SJSA1 (cell line): Measurements from ENCODE around the gene HEXD. TPM values are rescaled to one million over a fixed set of nuclear protein-coding genes. Genes with fewer than 3 reads are reported as not detected.

Experiments
- DNase-seq, 2 experiments: peaks; one replicate each; pipeline ENCODE4 v3.0.0-alpha.2; 2015 to 2020; ENCODE audit warnings: low spot score in 2 of 2, low read depth in 1 of 2
- H3K27ac ChIP-seq: fragments of 250-450 bp; sonication (Bioruptor Pico); 2 replicates; pipeline ENCODE4 v1.5.1; 2020; ENCODE audit warnings: mild to moderate bottlenecking, moderate library complexity
- H3K27me3 ChIP-seq: fragments of 250-450 bp; sonication (Bioruptor Pico); replicated peaks from 2 replicates; pipeline ENCODE4 v1.5.1; 2020; ENCODE audit warnings: mild to moderate bottlenecking, moderate library complexity
- H3K36me3 ChIP-seq: fragments of 250-450 bp; sonication (Bioruptor Pico); 2 replicates; pipeline ENCODE4 v1.5.1; 2020; ENCODE audit warnings: mild to moderate bottlenecking
- H3K4me1 ChIP-seq: fragments of 250-450 bp; sonication (Bioruptor Pico); replicated peaks from 2 replicates; pipeline ENCODE4 v1.6.1; 2021; ENCODE audit warnings: mild to moderate bottlenecking
- H3K4me3 ChIP-seq: fragments of 250-450 bp; sonication (Bioruptor Pico); 2 replicates; pipeline ENCODE4 v1.5.1; 2020; ENCODE audit warnings: mild to moderate bottlenecking
- H3K9me3 ChIP-seq: fragments of 250-450 bp; sonication (Bioruptor Pico); replicated peaks from 2 replicates; pipeline ENCODE4 v1.5.1; 2020; ENCODE audit warnings: mild to moderate bottlenecking
- total RNA-seq: library from RNA; depleted of rRNA; stranded (reverse); fragments of >200 nt; shearing (Covaris generic); gene quantifications from 2 replicates; pipeline ENCODE4 v1.2.3, GENCODE V29; 2014

The HEXD gene
- total RNA-seq, 1 experiment from 2014 or later = 21.7 TPM

DNA sequence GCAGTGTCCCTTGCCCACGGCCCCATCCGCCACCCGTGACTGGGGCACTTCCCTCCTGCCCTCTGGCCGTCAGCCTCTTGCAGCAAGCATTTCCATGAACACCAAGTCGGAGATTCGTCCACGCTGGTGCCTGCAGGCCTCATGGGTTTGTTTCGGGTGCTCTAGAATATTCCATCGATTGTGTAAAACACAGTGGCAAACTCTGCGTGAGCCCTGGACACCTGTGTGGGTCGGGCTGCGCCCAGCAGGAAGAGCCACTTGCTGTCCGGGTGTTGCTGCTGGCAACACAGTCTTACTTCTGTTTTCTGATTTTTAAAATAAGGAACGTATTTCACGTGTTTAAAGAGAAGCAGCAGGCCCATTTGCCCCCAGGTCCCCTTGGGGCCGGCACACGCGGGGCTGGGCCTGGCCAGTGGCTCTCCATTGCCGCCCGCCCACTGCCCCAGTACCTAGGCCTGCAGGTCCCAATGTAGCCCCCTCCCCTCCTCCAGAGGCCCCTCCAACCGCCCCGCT, 22.4 kb downstream of the HEXD start:
- Histone ChIP-seq H3K4me3 (no peak overlapping the region), H3K4me1 (no peaks in the 10 kb centered on the region), H3K9me3 (no peaks in the 10 kb centered on the region), H3K36me3 (peaks cover 84% of the 10 kb centered on the region), H3K27ac (no peak overlapping the region), H3K27me3 (no peaks in the 10 kb centered on the region)
- no peak for DNase-seq

DNA sequence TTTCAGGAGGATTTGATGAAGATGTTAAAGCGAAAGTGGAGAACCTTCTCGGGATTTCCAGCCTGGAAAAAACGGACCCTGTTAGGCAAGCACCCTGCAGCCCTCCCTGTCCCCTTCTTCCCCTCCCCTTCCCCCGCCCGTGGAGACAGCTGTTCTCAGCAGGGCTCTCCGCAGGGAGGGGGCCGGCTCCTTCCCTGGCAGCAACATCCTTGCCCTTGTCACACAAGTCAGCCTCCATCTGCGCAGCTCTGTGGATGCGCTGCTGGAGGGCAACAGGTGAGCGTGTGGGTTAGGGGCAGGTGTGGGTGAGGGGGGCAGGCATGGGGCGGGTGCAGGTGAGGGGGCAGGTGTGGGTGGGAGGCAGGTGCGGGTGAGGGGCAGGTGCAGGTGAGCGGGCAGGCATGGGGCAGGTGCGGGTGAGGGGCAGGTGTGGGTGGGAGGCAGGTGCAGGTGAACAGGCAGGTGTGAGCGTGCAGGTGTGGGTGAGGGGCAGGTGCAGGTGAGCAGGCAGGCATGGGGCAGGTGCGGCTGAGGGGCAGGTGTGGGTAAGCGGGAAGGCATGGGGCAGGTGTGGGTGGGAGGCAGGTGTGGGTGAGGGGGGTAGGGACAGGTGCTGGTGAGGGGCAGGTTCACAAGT, 23.0 kb downstream of the HEXD start:
- H3K9me3 ChIP-seq = no peaks in the 10 kb centered on the region
- H3K27ac ChIP-seq = no peak overlapping the region
- H3K36me3 ChIP-seq = peaks cover 84% of the 10 kb centered on the region
- no peaks in the 10 kb centered on the region for H3K27me3 ChIP-seq
- no peak overlapping the region for H3K4me3 ChIP-seq
- DNase-seq = no peak
- H3K4me1 ChIP-seq = no peaks in the 10 kb centered on the region

DNA sequence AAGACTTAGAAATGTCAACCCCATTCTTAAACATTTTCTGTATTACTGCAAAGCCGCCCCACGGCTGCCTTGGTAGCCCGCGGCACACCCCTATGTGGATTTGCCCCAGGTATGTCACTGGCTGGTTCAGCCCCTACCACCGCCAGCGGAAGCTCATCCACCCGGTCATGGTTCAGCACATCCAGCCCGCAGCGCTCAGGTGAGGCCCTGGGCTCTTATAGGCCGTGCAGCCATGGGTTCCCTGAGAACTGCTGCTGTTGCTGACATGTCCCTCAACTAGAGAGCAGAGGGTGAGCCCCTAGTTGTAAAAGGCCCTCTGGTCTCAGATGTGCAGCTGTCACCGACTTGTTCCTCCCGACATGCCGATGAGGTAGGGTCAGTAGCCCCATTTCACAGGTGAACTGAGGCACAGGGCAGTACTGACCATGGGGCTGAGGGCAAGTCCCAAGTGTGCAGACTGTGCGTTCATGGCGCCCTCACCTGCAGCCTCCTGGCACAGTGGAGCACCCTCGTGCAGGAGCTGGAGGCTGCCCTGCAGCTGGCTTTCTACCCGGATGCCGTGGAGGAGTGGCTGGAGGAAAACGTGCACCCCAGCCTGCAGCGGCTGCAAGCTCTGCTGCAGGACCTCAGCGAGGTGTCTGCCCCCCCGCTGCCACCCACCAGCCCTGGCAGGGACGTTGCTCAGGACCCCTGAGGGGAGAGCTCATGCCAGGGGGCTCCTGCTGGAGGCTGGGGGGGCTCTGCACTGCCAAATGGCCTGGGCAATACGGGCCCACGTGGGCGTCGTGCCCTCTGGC, 23.7 kb downstream of the HEXD start:
- H3K36me3 ChIP-seq = peaks cover 84% of the 10 kb centered on the region
- no peak for DNase-seq
- H3K4me1 ChIP-seq = no peaks in the 10 kb centered on the region
- H3K9me3 ChIP-seq = no peaks in the 10 kb centered on the region
- H3K27ac ChIP-seq = no peak overlapping the region
- H3K27me3 ChIP-seq = no peaks in the 10 kb centered on the region
- H3K4me3 ChIP-seq = no peak overlapping the region

DNA sequence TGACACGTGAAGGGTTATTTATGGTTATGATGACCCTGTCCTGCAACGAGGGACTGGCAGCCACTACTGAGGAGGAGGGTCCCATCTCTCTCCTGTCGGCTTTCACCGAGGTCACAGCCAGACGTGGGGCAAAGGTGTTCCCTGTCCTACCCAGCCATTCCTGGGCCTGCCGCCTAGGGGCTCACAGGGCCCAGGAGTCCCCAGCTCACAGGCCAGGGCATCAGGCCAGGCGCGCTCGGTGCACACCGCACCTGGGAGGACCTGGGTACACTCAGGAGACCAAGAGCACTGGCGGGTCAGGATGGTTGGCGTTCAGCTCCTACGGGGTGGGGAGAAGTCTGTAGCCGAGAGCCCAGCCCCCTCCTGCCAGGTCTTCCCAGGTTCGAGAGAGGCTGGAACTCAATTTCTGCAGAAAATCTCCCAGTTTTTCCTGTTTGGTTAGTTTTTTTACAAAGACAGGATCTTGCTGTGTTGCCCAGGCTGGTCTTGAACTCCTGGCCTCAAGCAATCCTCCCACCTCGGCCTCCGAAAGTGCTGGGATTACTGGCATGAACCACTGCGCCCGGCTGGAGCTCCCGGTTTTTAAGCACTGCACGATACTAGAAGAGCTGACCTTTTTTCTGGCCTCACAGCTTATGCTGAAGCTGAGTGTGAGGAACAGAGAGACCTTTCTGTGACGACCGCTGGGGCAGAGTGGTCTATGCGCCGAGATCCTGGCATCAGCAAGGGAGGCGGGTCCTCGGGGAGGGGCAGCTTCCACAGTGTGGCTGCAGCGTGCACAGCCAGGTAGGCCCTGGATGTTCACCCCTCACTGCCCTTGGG, 24.7 kb downstream of the HEXD start:
- no peak for DNase-seq
- no peak overlapping the region for H3K27ac ChIP-seq
- H3K4me1 ChIP-seq = no peaks in the 10 kb centered on the region
- peaks cover 78% of the 10 kb centered on the region for H3K36me3 ChIP-seq
- H3K9me3 ChIP-seq = no peaks in the 10 kb centered on the region
- H3K27me3 ChIP-seq = no peaks in the 10 kb centered on the region
- no peak overlapping the region for H3K4me3 ChIP-seq

GRCh38 chr17:82443465-82444283, 25.5 kb downstream of the HEXD start:
- H3K9me3 ChIP-seq = no peaks in the 10 kb centered on the region
- no peak for DNase-seq
- H3K27ac ChIP-seq = no peak overlapping the region
- H3K27me3 ChIP-seq = no peaks in the 10 kb centered on the region
- no peaks in the 10 kb centered on the region for H3K4me1 ChIP-seq
- peaks cover 74% of the 10 kb centered on the region for H3K36me3 ChIP-seq
- no peak overlapping the region for H3K4me3 ChIP-seq

GRCh38 chr17:82444284-82444893, 26.2 kb downstream of the HEXD start:
- no peak overlapping the region for H3K27ac ChIP-seq
- no peaks in the 10 kb centered on the region for H3K9me3 ChIP-seq
- no peaks in the 10 kb centered on the region for H3K27me3 ChIP-seq
- no peak for DNase-seq
- no peak overlapping the region for H3K4me3 ChIP-seq
- H3K36me3 ChIP-seq = peaks cover 72% of the 10 kb centered on the region
- peaks cover 3% of the 10 kb centered on the region for H3K4me1 ChIP-seq

- Histone ChIP-seq H3K27ac (no peak overlapping the region), H3K36me3 (peaks cover 72% of the 10 kb centered on the region), H3K4me1 (peaks cover 10% of the 10 kb centered on the region), H3K27me3 (no peaks in the 10 kb centered on the region), H3K4me3 (no peak overlapping the region), H3K9me3 (no peaks in the 10 kb centered on the region)
- DNase-seq = no peak
These were observed 26.9 kb downstream of the HEXD start for GRCh38 chr17:82444941-82445521.

DNA sequence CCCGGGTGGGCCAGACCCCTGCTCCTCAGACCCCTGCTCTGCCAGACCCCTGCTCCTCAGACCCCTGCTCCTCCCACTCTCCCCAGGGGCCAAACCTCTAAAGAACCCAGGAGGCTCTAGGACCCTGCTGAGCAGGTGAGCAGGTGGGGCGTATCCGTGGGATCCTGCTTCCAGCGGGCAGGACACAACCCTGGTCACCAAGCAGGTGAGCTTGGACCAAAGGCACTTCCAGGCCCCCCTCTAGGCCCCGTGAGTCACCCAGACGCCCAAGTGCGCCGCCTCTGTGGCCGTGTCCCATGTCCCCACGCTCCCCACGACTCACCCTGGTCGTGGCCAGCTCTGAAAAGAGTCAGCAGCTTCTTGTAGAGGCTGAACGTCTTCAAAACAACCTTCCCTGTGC, 27.4 kb downstream of the HEXD start:
- Histone ChIP-seq H3K4me1 (peaks cover 13% of the 10 kb centered on the region), H3K27ac (no peak overlapping the region), H3K4me3 (no peak overlapping the region), H3K9me3 (0 out of 2 replicates have a peak, but pooled peaks cover 3% of the 10 kb centered on the region), H3K27me3 (no peaks in the 10 kb centered on the region), H3K36me3 (peaks cover 72% of the 10 kb centered on the region)
- DNase-seq = peak in 1 of 2 experiments; percentile 48

DNA sequence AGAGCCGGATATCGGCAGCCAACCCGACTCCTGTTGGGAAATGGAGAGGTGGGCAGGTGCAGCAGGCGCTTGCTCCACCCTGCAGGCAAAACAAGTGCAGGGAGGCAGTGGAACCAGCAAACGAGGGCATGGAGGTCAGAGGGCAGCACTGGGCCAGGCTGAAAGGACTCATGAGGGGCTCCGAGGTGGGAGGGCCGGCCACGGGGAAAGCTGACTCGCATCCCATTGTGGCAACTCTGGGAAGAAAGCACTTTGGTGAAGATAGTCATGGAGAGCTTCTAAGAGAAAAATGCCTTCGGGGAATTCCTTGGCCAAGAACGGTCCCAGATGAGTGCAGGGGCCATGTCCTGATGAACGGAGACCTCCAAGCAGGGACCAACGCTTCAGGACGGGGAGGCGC, 28.0 kb downstream of the HEXD start:
- 0 out of 2 replicates have a peak, but pooled peaks cover 3% of the 10 kb centered on the region for H3K9me3 ChIP-seq
- peak in 1 of 2 experiments; percentile 53 for DNase-seq
- peaks cover 70% of the 10 kb centered on the region for H3K36me3 ChIP-seq
- no peak overlapping the region for H3K27ac ChIP-seq
- peaks cover 17% of the 10 kb centered on the region for H3K4me1 ChIP-seq
- no peaks in the 10 kb centered on the region for H3K27me3 ChIP-seq
- no peak overlapping the region for H3K4me3 ChIP-seq

- H3K36me3 ChIP-seq = peaks cover 67% of the 10 kb centered on the region
- no peaks in the 10 kb centered on the region for H3K27me3 ChIP-seq
- H3K27ac ChIP-seq = no peak overlapping the region
- DNase-seq = no peak
- peaks cover 21% of the 10 kb centered on the region for H3K4me1 ChIP-seq
- no peak overlapping the region for H3K4me3 ChIP-seq
- H3K9me3 ChIP-seq = 0 out of 2 replicates have a peak, but pooled peaks cover 3% of the 10 kb centered on the region
These were observed 28.5 kb downstream of the HEXD start for GRCh38 chr17:82446649-82447048.

DNA sequence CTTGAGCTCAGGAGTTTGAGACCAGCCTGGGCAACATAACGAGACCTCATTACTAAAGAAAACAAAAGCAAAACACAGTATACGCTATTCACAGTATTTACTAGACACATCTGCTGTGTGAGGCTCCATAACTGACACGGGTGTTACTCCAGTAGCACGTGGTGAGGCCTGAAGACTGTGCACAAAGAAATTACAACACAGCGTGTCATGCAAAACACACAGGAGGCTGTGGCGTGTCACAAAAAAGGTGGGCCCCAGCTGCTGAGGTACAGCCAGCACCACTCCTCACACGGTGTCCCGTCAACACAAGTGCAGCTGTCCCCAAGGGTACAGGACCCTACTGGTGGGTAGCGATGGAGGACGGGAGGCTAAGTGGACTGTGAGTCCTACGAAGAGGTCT, 29.7 kb downstream of the HEXD start:
- peaks cover 21% of the 10 kb centered on the region for H3K4me1 ChIP-seq
- H3K36me3 ChIP-seq = peaks cover 55% of the 10 kb centered on the region
- DNase-seq = no peak
- H3K27ac ChIP-seq = no peak overlapping the region
- no peaks in the 10 kb centered on the region for H3K27me3 ChIP-seq
- H3K4me3 ChIP-seq = no peak overlapping the region
- 0 out of 2 replicates have a peak, but pooled peaks cover 3% of the 10 kb centered on the region for H3K9me3 ChIP-seq

GRCh38 chr17:82449131-82449882, 31.2 kb downstream of the HEXD start:
- DNase-seq = peak in 1 of 2 experiments; percentile 48
- Histone ChIP-seq H3K4me3 (peak overlapping the region; percentile 99), H3K27me3 (no peaks in the 10 kb centered on the region), H3K27ac (no peak overlapping the region), H3K4me1 (peaks cover 21% of the 10 kb centered on the region), H3K9me3 (0 out of 2 replicates have a peak, but pooled peaks cover 3% of the 10 kb centered on the region), H3K36me3 (peaks cover 43% of the 10 kb centered on the region)
